Fibroblast of the aortic adventitia (primary cell): ENCODE results near the gene PPM1M. TPM values are rescaled to one million over a fixed set of nuclear protein-coding genes. Genes with fewer than 3 reads are reported as not detected.

Experiments
- DNase-seq: peaks from one replicate; pipeline ENCODE4 v3.0.0-alpha.2; 2010; ENCODE audit warnings: low read depth
- H3K4me3 ChIP-seq: 2 replicates; pipeline ENCODE4 v1.5.1; 2011; ENCODE audit warnings: low read depth, mild to moderate bottlenecking, control low read depth, low read length, moderate library complexity
- CTCF ChIP-seq: IDR thresholded peaks from 2 replicates; pipeline ENCODE4 v1.5.1; 2011; ENCODE audit warnings: mild to moderate bottlenecking, low read length, control low read depth, inconsistent platforms; ENCODE audit not compliant: insufficient read depth
- total RNA-seq: library from RNA; depleted of rRNA; stranded (reverse); fragments of >200 nt; gene quantifications from 2 replicates; pipeline ENCODE4 v1.2.3, GENCODE V29; 2012; ENCODE audit warnings: low replicate concordance

Gene PPM1M
- total RNA-seq, 1 donor = 27.4 TPM

GRCh38 chr3:52293491-52294319 is 48.1 kb downstream of the PPM1M start:
- TF ChIP-seq CTCF = no peak
- H3K4me3 ChIP-seq = no peak overlapping the region
- no peak for DNase-seq

- no peak for TF ChIP-seq CTCF
- DNase-seq = no peak
- H3K4me3 ChIP-seq = no peak overlapping the region
Measured at GRCh38 chr3:52294320-52295150, 49.0 kb downstream of the PPM1M start.

- no peak overlapping the region for H3K4me3 ChIP-seq
- no peak for TF ChIP-seq CTCF
- DNase-seq = no peak
Measured at GRCh38 chr3:52295671-52296208, 50.2 kb downstream of the PPM1M start.

- H3K4me3 ChIP-seq = no peak overlapping the region
- no peak for DNase-seq
- no peak for TF ChIP-seq CTCF
Measured at GRCh38 chr3:52297242-52298148, 51.9 kb downstream of the PPM1M start.

- no peak overlapping the region for H3K4me3 ChIP-seq
- no peak for DNase-seq
- no peak for TF ChIP-seq CTCF
Measured at GRCh38 chr3:52298149-52299098, 52.9 kb downstream of the PPM1M start.
